HUES48 (cell line): Measurements from ENCODE around the gene TTC16.

Experiments used
- H3K27ac ChIP-seq: one replicate; pipeline ENCODE4 v1.7.0; 2013; ENCODE audit warnings: low read depth, low read length, inconsistent platforms
- H3K27me3 ChIP-seq: 2 replicates; pipeline ENCODE4 v1.6.1; 2013; ENCODE audit warnings: mild to moderate bottlenecking, low read length; ENCODE audit not compliant: control insufficient read depth, insufficient read depth
- H3K36me3 ChIP-seq: 2 replicates; pipeline ENCODE4 v1.6.1; 2013; ENCODE audit warnings: low read length; ENCODE audit not compliant: control insufficient read depth, insufficient read depth
- H3K4me1 ChIP-seq: 2 replicates; pipeline ENCODE4 v1.6.1; 2013; ENCODE audit warnings: mild to moderate bottlenecking, low read length; ENCODE audit not compliant: control insufficient read depth, insufficient read depth
- H3K4me3 ChIP-seq: 2 replicates; pipeline ENCODE4 v1.5.1; 2013; ENCODE audit warnings: mild to moderate bottlenecking, low read depth, low read length
- H3K9ac ChIP-seq: 2 replicates; pipeline ENCODE4 v1.6.1; 2013; ENCODE audit warnings: mild to moderate bottlenecking, low read depth, low read length, moderate library complexity
- H3K9me3 ChIP-seq: 2 replicates; pipeline ENCODE4 v1.6.1; 2013; ENCODE audit warnings: low read length; ENCODE audit not compliant: control insufficient read depth, insufficient read depth

The TTC16 gene

GRCh38 chr9:127770583-127770904 lies 54.7 kb downstream of the TTC16 start:
- H3K9ac ChIP-seq, result no peak overlapping the region
- H3K4me1 ChIP-seq, result peaks cover 18% of the 10 kb centered on the region
- H3K36me3 ChIP-seq, result no peaks in the 10 kb centered on the region
- H3K9me3 ChIP-seq, result no peaks in the 10 kb centered on the region
- H3K27ac ChIP-seq, result no peak overlapping the region
- no peaks in the 10 kb centered on the region for H3K27me3 ChIP-seq
- H3K4me3 ChIP-seq, result peak overlapping the region; percentile 66

GRCh38 chr9:127770905-127771569 lies 55.2 kb downstream of the TTC16 start:
- Histone ChIP-seq H3K9me3 (no peaks in the 10 kb centered on the region), H3K4me1 (peaks cover 19% of the 10 kb centered on the region), H3K27me3 (no peaks in the 10 kb centered on the region), H3K36me3 (no peaks in the 10 kb centered on the region), H3K9ac (no peak overlapping the region), H3K4me3 (peak overlapping the region; percentile 66), H3K27ac (no peak overlapping the region)

GRCh38 chr9:127771570-127772189 lies 55.8 kb downstream of the TTC16 start:
- no peaks in the 10 kb centered on the region for H3K9me3 ChIP-seq
- no peaks in the 10 kb centered on the region for H3K27me3 ChIP-seq
- no peaks in the 10 kb centered on the region for H3K36me3 ChIP-seq
- peak overlapping the region; percentile 66 for H3K4me3 ChIP-seq
- H3K4me1 ChIP-seq, result peaks cover 24% of the 10 kb centered on the region
- no peak overlapping the region for H3K9ac ChIP-seq
- H3K27ac ChIP-seq, result peak overlapping the region; percentile 40

GRCh38 chr9:127772603-127773002 lies 56.7 kb downstream of the TTC16 start:
- Histone ChIP-seq H3K4me1 (peaks cover 24% of the 10 kb centered on the region), H3K4me3 (no peak overlapping the region), H3K9ac (no peak overlapping the region), H3K27ac (no peak overlapping the region), H3K9me3 (no peaks in the 10 kb centered on the region), H3K27me3 (no peaks in the 10 kb centered on the region), H3K36me3 (no peaks in the 10 kb centered on the region)

GRCh38 chr9:127773272-127773671 lies 57.4 kb downstream of the TTC16 start:
- H3K36me3 ChIP-seq, result no peaks in the 10 kb centered on the region
- H3K27ac ChIP-seq, result no peak overlapping the region
- H3K4me3 ChIP-seq, result no peak overlapping the region
- no peaks in the 10 kb centered on the region for H3K9me3 ChIP-seq
- peaks cover 20% of the 10 kb centered on the region for H3K4me1 ChIP-seq
- H3K27me3 ChIP-seq, result no peaks in the 10 kb centered on the region
- H3K9ac ChIP-seq, result no peak overlapping the region

- Histone ChIP-seq H3K27me3 (no peaks in the 10 kb centered on the region), H3K9ac (no peak overlapping the region), H3K4me1 (peaks cover 20% of the 10 kb centered on the region), H3K4me3 (no peak overlapping the region), H3K27ac (no peak overlapping the region), H3K9me3 (no peaks in the 10 kb centered on the region), H3K36me3 (no peaks in the 10 kb centered on the region)
Measured at GRCh38 chr9:127773981-127774380, 58.1 kb downstream of the TTC16 start.

GRCh38 chr9:127776195-127776923 lies 60.5 kb downstream of the TTC16 start:
- H3K27ac ChIP-seq, result no peak overlapping the region
- H3K36me3 ChIP-seq, result no peaks in the 10 kb centered on the region
- H3K4me3 ChIP-seq, result no peak overlapping the region
- peaks cover 15% of the 10 kb centered on the region for H3K4me1 ChIP-seq
- H3K27me3 ChIP-seq, result no peaks in the 10 kb centered on the region
- no peak overlapping the region for H3K9ac ChIP-seq
- no peaks in the 10 kb centered on the region for H3K9me3 ChIP-seq

GRCh38 chr9:127776924-127777289 lies 61.0 kb downstream of the TTC16 start:
- H3K36me3 ChIP-seq, result no peaks in the 10 kb centered on the region
- no peaks in the 10 kb centered on the region for H3K27me3 ChIP-seq
- peaks cover 12% of the 10 kb centered on the region; the same call in 1 of the 2 replicates for H3K4me1 ChIP-seq
- H3K27ac ChIP-seq, result no peak overlapping the region
- H3K9ac ChIP-seq, result no peak overlapping the region
- H3K4me3 ChIP-seq, result no peak overlapping the region
- H3K9me3 ChIP-seq, result no peaks in the 10 kb centered on the region

- no peak overlapping the region for H3K4me3 ChIP-seq
- H3K27ac ChIP-seq, result no peak overlapping the region
- peaks cover 12% of the 10 kb centered on the region; the same call in 1 of the 2 replicates for H3K4me1 ChIP-seq
- H3K36me3 ChIP-seq, result no peaks in the 10 kb centered on the region
- H3K9me3 ChIP-seq, result no peaks in the 10 kb centered on the region
- no peaks in the 10 kb centered on the region for H3K27me3 ChIP-seq
- H3K9ac ChIP-seq, result no peak overlapping the region
Measured at GRCh38 chr9:127777368-127777980, 61.6 kb downstream of the TTC16 start.

- no peaks in the 10 kb centered on the region for H3K36me3 ChIP-seq
- H3K4me1 ChIP-seq, result peaks cover 12% of the 10 kb centered on the region; the same call in 1 of the 2 replicates
- no peaks in the 10 kb centered on the region for H3K9me3 ChIP-seq
- H3K9ac ChIP-seq, result no peak within 1 kb of the TSS
- no peak within 1 kb of the TSS for H3K27ac ChIP-seq
- no peak within 1 kb of the TSS for H3K4me3 ChIP-seq
- no peaks in the 10 kb centered on the region for H3K27me3 ChIP-seq
Measured at GRCh38 chr9:127778280-127779135, 62.6 kb downstream of the TTC16 start, which contains the start of gene SH2D3C. SH2D3C (minus strand) TSS chr9:127778666; CDS start chr9:127778627, 39 bp downstream.
